ENCODE results near the gene TOX4.
A peak's percentile ranks its signal among the peaks of the same experiment; 100 is the strongest.

Gene TOX4

GRCh38 chr14:21503376-21503775 lies 26.4 kb downstream of the TOX4 start:
- no peak for DNase-seq

GRCh38 chr14:21505012-21505553 lies 28.1 kb downstream of the TOX4 start:
- no peak for DNase-seq

DNA sequence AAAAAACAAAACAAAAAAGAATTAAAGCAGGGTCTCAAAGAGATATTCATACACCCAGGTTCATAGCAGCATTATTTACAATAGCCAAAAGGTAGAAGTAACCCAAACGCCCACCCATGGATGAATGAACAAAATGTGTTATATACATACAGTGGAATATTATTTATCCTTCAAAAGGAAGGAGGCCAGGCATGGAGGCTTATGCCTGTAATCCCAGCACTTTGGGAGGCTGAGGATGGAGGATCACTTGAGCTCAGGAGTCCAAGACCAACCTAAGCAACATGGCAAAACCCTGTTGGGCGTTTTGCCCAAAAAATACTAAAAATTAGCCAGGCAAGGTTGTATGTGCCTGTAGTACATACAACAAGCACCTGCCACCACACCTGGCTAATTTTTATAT lies 29.6 kb downstream of the TOX4 start:
- DNase-seq, result no peak

- DNase-seq, result no peak
These were observed 32.6 kb downstream of the TOX4 start for GRCh38 chr14:21509432-21510143.

DNA sequence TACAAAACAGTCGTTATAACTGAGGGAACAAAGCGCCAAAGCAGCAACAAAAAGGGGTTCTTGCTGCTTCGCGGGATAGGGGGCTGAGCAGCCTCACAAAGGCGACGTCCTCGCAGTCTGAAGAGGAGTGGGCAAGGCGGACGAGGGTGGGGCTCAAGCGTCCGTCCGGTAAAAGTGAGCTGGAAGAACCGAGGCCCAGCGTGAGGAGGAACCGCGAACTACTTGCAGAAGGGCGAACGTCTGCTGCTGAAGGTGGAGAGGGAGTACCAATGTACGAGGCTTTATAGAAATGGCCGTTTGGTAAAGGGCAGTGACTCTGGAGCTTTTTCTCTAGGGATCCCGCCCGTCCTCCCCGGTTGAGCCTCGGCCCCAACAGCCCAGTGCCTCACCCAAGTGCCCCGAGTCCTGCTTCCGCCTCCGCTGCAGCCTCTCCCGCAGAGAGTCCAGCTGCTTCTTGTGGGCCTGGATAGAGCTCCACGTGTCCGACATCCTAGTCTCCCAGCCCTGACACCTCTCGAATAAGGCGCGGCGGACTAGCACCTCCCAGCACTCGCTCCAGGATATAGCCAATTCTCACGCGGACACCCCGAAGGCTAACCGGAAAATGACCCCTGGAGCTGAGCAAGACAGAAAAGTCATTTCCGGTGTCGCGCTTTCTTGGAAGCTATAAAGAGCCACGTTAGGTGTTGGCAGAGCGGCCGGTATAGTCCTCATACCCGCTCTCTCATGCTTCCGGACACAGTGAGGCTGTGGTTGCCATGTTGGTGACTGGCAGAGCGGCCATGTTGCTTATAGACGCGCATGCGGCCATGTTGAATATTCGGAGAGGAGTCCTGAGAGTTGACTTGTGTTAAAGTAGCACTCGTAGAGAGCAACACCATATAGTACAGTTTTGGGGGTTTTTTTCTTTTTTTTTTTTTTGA lies 34.0 kb downstream of the TOX4 start, which contains the start of gene METTL3:
METTL3 (minus strand) TSS at position 606 of the 923 bp plus-strand sequence; CDS start at position 489, 117 bp downstream.
- peak; percentile 88 for DNase-seq

- no peak for DNase-seq
These were observed 37.3 kb downstream of the TOX4 start for GRCh38 chr14:21514341-21514740.

DNA sequence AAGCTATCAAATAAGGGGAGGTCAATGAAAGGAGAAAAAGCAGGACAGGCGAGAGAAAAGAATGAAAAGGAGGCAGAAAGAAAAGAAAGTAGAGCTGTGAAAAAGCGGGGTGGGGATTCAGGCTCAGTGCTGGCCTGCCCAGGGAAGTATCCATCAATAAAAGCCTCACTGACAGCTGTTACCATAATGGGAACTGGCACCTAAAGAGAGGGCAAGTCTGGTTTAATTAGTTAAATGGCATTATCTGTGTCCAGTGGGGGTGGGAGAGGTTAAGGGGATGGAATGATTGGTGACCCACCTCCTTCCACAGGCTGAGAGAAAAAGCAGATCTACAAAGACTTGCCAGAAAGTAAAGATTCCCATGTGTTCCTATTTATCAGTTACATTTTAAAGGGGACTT lies 41.7 kb downstream of the TOX4 start:
- DNase-seq, result no peak

- no peak for DNase-seq
These were observed 43.8 kb downstream of the TOX4 start for GRCh38 chr14:21520767-21521166.

- DNase-seq, result no peak
These were observed 44.5 kb downstream of the TOX4 start for GRCh38 chr14:21521501-21521900.

- DNase-seq, result no peak
These were observed 46.2 kb downstream of the TOX4 start for GRCh38 chr14:21523203-21523602.

DNA sequence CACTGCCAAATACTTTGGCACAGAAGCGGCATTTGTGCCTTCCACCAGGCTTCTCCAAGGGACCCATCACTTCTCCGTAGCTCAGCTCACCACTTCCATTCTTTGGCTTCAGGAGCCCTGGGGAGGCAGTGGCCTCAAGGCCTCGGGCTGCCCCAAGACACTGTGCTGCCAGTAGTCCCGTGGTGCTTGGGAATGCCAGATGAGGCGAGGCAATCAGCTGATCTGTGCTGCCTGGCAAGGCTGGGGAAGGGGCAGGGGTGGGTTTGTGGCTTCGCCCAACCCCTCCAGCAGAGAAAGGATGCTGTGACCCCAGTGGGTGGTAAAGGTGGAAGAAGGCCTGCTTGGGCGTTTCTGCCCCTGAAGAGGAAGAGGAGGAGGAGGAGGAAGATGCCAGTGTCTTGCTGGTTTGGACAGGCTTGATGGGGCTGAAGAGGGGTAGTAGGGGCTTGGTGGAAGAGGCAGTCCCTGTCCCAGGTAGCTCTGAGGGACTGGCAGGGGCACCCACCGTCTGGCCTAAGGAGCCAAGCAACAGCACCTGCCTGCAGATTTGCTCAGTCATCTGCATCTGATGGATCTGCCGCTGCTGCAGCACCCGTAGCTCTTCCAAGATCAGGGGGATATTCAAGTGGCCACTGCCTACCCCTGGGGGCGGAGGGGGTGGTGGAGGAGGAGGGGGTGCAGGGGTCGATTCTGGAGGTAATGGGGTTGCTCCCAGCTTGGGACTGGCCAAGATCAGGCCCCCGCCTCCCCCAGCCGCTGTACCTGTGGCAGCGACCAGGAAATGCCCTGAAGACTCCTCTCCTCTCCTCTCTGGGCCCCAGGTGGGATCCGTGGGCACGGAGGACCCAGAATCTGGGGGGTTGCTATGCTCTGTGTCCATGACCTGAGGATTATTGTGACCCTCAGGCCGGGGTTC lies 47.8 kb downstream of the TOX4 start:
- no peak for DNase-seq

GRCh38 chr14:21525571-21525961 lies 48.6 kb downstream of the TOX4 start:
- no peak for DNase-seq

DNA sequence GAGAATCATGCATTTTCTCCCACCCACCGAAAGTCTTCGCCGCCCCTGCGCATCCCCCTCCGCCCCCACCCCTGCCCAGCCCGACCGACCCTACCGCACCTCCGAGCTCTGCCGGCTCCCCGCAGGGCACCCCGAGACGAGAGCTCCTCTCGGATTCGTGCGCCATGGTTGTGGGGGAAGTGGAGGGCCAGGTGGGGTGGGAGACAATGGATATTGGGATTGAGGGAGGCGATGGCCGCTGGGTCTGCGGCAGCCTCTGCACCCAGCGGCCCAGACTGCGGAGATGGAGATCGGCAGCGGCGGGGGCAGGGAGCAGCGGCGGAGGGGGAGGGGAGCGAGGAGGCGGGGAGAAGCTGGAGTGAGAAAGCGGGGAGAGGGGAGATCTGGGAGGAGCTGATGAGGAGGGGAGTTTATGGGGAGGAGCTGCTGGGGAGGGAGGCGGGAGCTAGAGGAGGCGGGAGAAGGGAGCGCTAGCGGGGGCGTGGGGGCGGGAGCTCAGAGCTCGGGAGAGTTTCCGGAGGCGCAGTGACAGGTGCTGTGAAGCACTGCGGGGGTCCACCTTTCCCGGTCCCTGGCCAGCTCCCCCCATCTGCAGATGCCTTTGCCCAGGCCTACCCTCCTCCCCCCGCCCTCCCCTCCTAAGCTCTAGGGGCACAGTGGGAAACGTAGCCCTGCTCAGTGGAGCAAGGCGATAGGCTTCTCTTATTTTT lies 49.1 kb downstream of the TOX4 start, which contains the start of gene SALL2:
SALL2 (minus strand) TSS at position 385 of the 710 bp plus-strand sequence; CDS start at position 166, 219 bp downstream.
- peak; percentile 55 for DNase-seq

- DNase-seq, result no peak
These were observed 49.8 kb downstream of the TOX4 start for GRCh38 chr14:21526672-21527317.

- no peak for DNase-seq
These were observed 50.3 kb downstream of the TOX4 start for GRCh38 chr14:21527318-21527679.

DNA sequence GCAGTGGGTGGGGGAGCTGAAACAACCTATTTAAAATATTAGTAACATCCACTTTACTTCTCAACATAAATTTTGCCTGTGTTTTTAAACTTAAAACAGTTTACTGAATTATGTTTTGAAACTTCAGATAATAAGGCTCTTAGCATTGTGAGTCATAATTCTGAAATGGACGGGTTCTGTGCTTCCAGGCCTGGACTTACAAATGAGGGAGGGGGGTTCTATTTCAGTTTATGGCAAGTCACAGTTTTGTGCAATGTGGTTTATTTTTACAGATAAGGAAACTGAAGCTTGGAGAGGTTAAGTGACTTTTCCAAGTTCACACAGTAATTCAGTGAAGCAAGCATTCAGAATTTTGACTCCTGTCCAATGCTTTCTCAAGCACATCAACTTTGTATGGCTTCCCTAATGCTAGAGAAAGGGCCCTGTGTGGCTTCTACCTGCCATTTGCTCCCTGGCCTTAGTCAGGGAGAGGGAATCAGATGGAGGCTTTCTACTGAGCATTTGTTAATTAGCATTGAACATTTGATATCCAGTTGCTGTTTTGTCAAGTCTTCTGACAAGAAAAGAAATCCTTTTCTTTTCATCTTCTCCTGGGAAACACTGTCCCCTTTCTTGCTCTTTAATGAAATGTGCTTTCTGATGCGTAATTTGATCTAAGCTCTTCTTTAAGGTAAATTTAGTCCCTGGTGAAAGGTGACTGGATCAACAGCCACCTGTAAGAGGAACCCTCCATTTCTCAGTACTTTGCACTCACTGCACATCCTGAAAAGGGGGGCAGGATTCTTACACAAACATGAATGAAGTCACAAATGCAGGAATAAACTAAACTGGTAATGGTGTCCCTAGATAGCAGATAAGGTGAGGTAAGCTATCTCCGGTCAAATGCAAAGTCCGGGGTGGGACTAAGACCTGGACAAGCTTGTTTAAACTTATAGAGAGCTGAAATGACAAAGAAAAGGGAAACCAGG lies 51.7 kb downstream of the TOX4 start:
- DNase-seq, result no peak

DNA sequence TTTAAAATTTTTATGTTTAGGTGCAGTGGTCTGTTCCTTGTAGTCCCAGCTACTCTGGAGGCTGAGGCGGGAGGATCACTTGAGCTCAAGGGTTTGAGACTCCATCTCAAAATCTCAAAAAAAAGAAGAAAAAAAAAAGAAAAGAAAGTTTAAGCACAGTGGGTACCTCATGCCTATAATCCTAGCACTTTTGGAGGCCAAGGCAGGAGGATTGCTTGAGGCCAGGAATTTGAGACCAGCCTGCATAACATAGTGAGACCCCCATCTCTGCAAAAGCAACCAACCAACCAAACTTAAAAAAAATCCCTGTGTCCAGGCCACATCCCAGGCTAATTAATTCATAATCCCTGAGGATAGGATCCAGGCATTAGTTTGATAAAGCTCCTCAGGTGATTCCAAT lies 52.5 kb downstream of the TOX4 start:
- DNase-seq, result no peak

GRCh38 chr14:21533294-21533693 lies 56.3 kb downstream of the TOX4 start:
- DNase-seq, result no peak

DNA sequence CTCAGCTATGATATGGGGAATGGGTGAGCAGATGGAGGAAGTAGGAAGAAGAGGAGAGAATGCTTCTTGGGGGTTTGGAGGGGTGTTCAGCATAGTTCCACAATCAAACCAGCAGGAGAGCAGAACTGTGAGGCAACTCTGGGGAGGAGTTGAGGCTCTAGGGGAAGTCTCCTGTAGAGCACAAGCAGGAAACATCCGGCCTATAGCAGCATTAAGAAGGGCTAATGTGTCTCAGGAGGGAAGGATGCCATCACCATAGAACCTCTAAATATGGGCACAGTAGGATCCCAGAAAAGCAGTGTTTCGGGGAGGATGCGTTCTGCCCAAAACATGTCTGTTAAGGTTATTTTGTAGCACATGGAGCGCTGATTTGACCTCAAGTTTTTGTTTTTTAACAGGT lies 57.6 kb downstream of the TOX4 start:
- DNase-seq, result no peak
